GM21360 (cell line): Measurements from ENCODE around the gene ATE1.
A peak's percentile ranks its signal among the peaks of the same experiment; 100 is the strongest.
"Not testable (repeated sequence)": the region's sequence is repeated elsewhere in the genome, so short reads cannot be mapped to it uniquely, and the experiment has no call there.

Source experiments
- ATAC-seq: cut with Tn5 transposase; IDR thresholded peaks from one replicate; pipeline ENCODE4 v1.9.1; 2021; ENCODE audit warnings: mild to moderate bottlenecking, moderate library complexity; ENCODE audit not compliant: unreplicated experiment

The ATE1 gene

GRCh38 chr10:121930268-121931085, 2.6 kb upstream of the ATE1 start:
- ATAC-seq = not testable (repeated sequence)

GRCh38 chr10:121929585-121930267, 1.9 kb upstream of the ATE1 start:
- ATAC-seq = not testable (repeated sequence)

- no peak for ATAC-seq
Observed at GRCh38 chr10:121928528-121928884, 675 bp upstream of the ATE1 start.

- ATAC-seq = peak; percentile 33
Observed at GRCh38 chr10:121927318-121927840, 452 bp downstream of the ATE1 start.

GRCh38 chr10:121926671-121927317, 1.0 kb downstream of the ATE1 start:
- peak; percentile 18 for ATAC-seq

GRCh38 chr10:121926157-121926556, 1.7 kb downstream of the ATE1 start:
- ATAC-seq = no peak

- no peak for ATAC-seq
Observed at GRCh38 chr10:121921238-121921931, 6.4 kb downstream of the ATE1 start.

- no peak for ATAC-seq
Observed at GRCh38 chr10:121919666-121920065, 8.2 kb downstream of the ATE1 start.

- not testable (repeated sequence) for ATAC-seq
Observed at GRCh38 chr10:121918800-121919199, 9.0 kb downstream of the ATE1 start.

- no peak for ATAC-seq
Observed at GRCh38 chr10:121914661-121915060, 13.2 kb downstream of the ATE1 start.

GRCh38 chr10:121911421-121911697, 16.5 kb downstream of the ATE1 start:
- no peak for ATAC-seq

- no peak for ATAC-seq
Observed at GRCh38 chr10:121910673-121911420, 17.0 kb downstream of the ATE1 start.

GRCh38 chr10:121904888-121905287, 22.9 kb downstream of the ATE1 start:
- ATAC-seq = no peak

- peak; percentile 87 for ATAC-seq
Observed at GRCh38 chr10:121900443-121901174, 27.2 kb downstream of the ATE1 start.

- no peak for ATAC-seq
Observed at GRCh38 chr10:121899727-121900126, 28.1 kb downstream of the ATE1 start.

GRCh38 chr10:121891103-121891502, 36.7 kb downstream of the ATE1 start:
- no peak for ATAC-seq

- ATAC-seq = no peak
Observed at GRCh38 chr10:121889212-121889611, 38.6 kb downstream of the ATE1 start.

- ATAC-seq = peak; percentile 78
Observed at GRCh38 chr10:121886997-121887622, 40.7 kb downstream of the ATE1 start.

- no peak for ATAC-seq
Observed at GRCh38 chr10:121886181-121886580, 41.6 kb downstream of the ATE1 start.
